Fibroblast of pulmonary artery (primary cell): ENCODE data around the gene MEFV.

Source experiments
- DNase-seq: peaks from one replicate; pipeline ENCODE4 v3.0.0-alpha.2; 2010; ENCODE audit warnings: low read depth
- H3K4me3 ChIP-seq: replicated peaks from 2 replicates; pipeline ENCODE4 v1.5.1; 2011; ENCODE audit warnings: low read depth, mild to moderate bottlenecking, control low read depth, low read length, moderate library complexity
- TF ChIP-seq, protein P1 (sequence below): IDR thresholded peaks from 2 replicates; pipeline ENCODE4 v1.5.1; 2011; ENCODE audit warnings: mild to moderate bottlenecking, control low read depth, low read length, inconsistent platforms; ENCODE audit errors: missing control alignments

The MEFV gene

DNA sequence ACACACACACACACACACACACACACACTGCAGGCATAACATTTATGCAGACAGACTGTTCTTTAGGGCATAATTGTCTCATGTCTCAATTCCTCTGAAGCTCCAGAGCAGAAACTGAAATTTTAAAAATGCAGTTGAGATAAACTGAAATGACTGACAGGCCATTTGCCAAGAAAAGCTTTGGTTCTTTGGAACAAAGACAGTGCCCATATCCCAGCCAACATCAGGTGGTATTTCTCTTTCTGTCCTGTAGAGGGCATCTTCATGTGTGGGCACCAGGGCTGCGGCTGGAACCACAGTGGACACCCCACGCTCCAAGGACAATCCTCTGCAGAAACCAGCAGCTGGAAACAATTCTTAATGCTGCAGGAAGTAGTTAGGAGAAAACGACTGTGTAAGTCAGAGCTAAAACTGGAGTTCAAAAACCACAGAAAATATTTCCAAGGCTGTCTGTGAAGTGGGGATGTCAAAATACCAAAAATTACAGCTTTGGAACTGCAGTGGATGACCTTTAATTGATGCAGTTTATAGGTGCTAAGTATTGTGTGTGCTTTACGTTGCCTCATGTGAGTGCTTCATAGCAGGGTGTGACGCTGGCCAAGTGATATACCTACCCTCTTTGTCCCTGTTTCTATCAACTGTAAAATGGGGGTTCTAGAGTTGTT lies 10.6 kb upstream of the MEFV start:
- no peak overlapping the region for H3K4me3 ChIP-seq
- peak; percentile 67 for DNase-seq
- TF ChIP-seq, protein P1, sequence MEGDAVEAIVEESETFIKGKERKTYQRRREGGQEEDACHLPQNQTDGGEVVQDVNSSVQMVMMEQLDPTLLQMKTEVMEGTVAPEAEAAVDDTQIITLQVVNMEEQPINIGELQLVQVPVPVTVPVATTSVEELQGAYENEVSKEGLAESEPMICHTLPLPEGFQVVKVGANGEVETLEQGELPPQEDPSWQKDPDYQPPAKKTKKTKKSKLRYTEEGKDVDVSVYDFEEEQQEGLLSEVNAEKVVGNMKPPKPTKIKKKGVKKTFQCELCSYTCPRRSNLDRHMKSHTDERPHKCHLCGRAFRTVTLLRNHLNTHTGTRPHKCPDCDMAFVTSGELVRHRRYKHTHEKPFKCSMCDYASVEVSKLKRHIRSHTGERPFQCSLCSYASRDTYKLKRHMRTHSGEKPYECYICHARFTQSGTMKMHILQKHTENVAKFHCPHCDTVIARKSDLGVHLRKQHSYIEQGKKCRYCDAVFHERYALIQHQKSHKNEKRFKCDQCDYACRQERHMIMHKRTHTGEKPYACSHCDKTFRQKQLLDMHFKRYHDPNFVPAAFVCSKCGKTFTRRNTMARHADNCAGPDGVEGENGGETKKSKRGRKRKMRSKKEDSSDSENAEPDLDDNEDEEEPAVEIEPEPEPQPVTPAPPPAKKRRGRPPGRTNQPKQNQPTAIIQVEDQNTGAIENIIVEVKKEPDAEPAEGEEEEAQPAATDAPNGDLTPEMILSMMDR = peak; percentile 59

DNA sequence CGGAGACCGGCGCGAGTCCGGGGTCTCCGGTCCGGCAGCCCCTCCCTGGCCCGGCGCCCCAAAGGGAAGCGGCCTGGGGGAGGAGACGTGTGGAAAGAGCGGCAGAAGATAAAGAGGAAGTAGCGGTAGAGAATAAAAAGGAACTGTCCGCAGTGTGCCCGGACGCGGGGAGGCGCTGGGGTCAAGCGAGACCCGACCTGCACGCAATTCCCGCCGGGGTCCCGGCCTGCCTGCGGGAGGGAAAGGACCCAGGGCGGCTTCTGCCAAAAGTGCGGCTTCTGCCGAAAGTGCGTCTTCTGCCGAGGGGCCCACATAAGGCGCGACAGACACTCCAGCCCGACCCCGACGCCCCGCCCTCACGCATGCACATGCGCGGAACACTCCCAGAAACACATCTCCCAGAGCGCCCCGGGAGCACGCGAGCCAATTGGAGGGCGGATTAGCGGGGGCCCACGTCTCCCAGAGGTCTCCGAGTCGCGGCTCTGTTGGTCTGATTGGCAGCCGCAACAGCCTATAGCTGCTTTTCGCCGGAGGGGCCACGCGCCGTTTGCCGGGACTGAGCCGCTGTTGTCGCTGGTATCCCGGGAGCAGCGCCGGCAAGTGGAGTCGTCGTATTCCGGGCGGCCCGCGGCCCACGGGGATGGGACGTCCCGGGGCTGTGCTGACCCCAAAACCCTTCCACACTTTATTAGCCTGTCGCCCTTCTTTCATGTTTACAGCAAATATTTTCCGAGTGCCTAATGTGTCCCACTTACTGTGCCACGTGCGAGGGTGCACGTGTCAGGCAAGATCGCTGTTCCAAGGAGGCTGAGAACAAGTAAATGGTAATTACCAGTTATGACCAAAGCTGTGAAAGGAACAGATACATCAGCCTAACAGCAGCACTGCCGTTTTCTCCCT lies 8.0 kb upstream of the MEFV start:
- TF ChIP-seq, protein P1 = peak; percentile 11
- peak overlapping the region; percentile 87 for H3K4me3 ChIP-seq
- peak; percentile 98 for DNase-seq

DNA sequence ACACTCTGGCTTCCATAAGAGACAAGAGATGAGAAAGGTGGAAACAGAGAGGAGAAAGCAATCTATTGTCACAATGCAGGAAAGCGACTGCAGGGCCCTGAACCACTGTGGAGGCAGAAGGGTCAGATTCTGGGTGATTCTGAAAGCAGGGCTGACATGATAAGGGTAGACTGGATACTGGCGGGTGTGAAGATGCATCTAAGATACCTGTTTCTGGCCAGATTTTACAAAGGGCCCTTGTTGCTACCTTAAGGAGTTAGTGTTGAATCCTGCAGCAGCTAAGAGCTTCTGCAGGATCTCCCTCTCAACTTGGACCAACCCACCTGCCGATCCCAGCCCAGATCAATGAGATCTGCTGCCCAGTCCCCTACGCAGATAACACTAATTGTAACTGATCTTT lies 6.1 kb upstream of the MEFV start:
- DNase-seq = no peak
- TF ChIP-seq, protein P1 = no peak

DNA sequence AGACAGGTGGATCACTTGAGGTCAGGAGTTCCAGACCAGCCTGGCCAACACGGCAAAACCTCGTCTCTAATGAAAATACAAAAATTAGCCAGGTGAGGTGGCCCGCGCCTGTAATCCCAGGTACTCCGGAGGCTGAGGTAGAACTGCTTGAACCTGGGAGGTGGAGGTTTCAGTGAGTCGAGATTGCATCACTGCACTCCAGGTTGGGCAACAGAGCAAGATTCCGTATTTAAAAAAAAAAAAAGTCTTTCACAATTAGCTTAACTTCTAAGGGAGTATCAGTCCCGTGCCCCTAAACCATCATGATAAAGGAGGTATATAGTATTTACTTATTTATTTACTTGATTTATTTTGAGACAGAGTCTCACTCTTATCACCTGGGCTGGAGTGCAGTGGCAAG lies 3.4 kb upstream of the MEFV start:
- no peak overlapping the region for H3K4me3 ChIP-seq
- DNase-seq = no peak
- TF ChIP-seq, protein P1 = no peak

More for the DNA sequence above, 6.1 kb upstream of the MEFV start:
- H3K4me3 ChIP-seq = no peak overlapping the region

DNA sequence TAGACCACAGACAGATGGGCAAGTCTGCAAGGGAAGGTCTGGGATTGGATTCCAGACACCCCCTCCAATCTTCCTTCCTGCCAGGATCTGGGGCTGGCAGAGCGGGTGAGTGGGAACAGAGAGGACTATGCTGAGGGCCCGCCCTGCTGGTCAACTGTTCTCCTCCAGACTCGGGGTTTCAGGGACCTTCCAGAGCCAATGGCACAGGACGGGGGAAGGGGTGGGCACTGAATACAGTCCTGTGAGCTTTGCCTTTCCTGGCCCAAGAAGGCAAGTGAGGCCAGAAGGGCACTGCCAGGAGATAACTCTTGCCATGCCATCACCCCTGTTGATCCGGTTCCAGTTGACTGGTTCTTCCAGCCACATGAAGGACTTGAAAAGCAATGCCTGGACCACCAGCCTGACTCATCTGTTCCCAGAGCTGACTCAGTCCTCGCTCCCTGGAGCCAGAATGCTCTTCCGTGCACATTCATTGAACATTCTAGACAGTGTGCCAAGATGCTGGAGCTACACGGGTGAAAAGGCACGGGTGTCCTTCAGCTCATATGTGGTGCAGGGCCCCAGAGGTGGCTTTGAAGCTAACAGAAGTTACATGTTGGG lies 533 bp upstream of the MEFV start:
- H3K4me3 ChIP-seq = no peak overlapping the region
- DNase-seq = peak; percentile 22
- TF ChIP-seq, protein P1 = no peak

DNA sequence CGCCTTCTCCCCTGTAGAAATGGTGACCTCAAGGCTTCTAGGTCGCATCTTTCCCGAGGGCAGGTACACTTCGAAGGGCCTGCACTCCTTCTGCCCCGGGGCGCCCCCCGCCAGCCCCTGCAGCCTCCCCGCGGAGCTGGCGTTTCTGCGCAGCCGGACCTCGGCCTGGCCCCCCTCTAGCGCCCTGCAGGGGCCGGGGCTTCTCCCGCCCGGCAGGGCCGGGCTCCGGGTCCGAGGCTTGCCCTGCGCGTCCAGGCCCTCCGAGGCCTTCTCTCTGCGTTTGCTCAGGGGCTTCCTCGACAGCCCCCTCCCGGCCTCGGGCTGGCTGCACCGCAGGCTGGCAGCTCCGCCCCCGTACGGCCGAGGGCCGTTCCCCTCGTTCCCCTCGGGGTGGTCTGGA lies 2.1 kb downstream of the MEFV start:
- no peak for DNase-seq
- TF ChIP-seq, protein P1 = no peak
- H3K4me3 ChIP-seq = no peak overlapping the region
